GM19193 (cell line): ENCODE results near the gene EID1.

Experiments used
- POLR2A ChIP-seq: IDR thresholded peaks from 4 replicates; pipeline ENCODE4 v1.6.1; 2011; ENCODE audit not compliant: insufficient read depth, insufficient read length; ENCODE audit errors: extremely low read depth

Gene EID1

GRCh38 chr15:48865370-48866079 is 12.4 kb upstream of the EID1 start:
- TF ChIP-seq POLR2A: no peak

- TF ChIP-seq POLR2A: no peak
Measured at GRCh38 chr15:48866141-48866563, 11.8 kb upstream of the EID1 start.

GRCh38 chr15:48868023-48868422 is 9.9 kb upstream of the EID1 start:
- TF ChIP-seq POLR2A: no peak

GRCh38 chr15:48868536-48868935 is 9.4 kb upstream of the EID1 start:
- no peak for TF ChIP-seq POLR2A

- no peak for TF ChIP-seq POLR2A
Measured at GRCh38 chr15:48869966-48870365, 8.0 kb upstream of the EID1 start.

- TF ChIP-seq POLR2A: no peak
Measured at GRCh38 chr15:48871542-48871941, 6.4 kb upstream of the EID1 start.

- no peak for TF ChIP-seq POLR2A
Measured at GRCh38 chr15:48872632-48873031, 5.3 kb upstream of the EID1 start.

- no peak for TF ChIP-seq POLR2A
Measured at GRCh38 chr15:48875241-48875960, 2.5 kb upstream of the EID1 start.

GRCh38 chr15:48876057-48876456 is 1.9 kb upstream of the EID1 start:
- TF ChIP-seq POLR2A: no peak

- TF ChIP-seq POLR2A: no peak
Measured at GRCh38 chr15:48880070-48880634, 2.2 kb downstream of the EID1 start.

GRCh38 chr15:48883699-48884098 is 5.8 kb downstream of the EID1 start:
- no peak for TF ChIP-seq POLR2A

- no peak for TF ChIP-seq POLR2A
Measured at GRCh38 chr15:48887144-48887543, 9.2 kb downstream of the EID1 start.

GRCh38 chr15:48888191-48888590 is 10.3 kb downstream of the EID1 start:
- TF ChIP-seq POLR2A: no peak

GRCh38 chr15:48888836-48889235 is 10.9 kb downstream of the EID1 start:
- no peak for TF ChIP-seq POLR2A

GRCh38 chr15:48889925-48890324 is 12.0 kb downstream of the EID1 start:
- no peak for TF ChIP-seq POLR2A
